T1000 (cell line): ENCODE results near the gene TAS2R42.

ENCODE experiments used
- DNase-seq: peaks from one replicate; lab custom pipeline; 2025; ENCODE audit warnings: mixed read lengths; lab: John Stamatoyannopoulos, UW

The TAS2R42 gene

DNA sequence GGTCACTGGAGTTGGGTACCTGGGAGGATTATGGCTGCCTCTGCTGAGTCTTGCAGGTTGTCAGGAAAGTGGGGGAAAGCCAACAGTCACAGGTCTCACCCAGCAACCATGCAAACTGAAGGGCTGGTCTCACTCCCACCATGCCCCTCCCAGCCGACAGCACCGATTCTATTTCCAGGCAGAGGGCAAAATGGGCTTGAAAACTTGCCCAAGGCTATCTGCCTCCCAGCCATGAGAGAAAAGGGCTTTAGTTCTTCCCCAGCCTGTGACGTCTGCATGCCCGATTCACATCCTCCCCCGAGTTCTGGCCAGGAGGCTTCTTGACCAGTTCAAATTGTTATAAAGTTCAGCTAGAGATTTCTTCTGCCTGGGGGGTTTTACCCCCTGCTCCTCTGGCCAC lies 42.4 kb downstream of the TAS2R42 start:
- no peak for DNase-seq

DNA sequence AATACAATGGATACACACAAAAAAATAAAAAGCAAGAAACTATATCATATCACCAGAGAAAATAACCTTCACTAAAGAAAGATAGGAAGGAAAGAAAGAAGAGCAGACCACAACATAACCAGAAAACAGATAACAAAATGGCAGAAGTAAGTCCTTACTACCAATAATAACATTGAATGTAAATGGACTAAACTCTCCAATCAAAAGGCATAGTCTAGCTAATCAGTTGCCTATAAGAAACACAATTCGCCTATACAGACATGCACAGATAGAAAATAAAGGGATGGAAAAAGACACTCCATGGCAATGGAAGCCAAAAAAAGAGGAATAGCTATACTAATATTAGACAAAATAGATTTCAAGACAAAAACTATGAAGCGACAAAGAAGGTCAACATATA lies 43.4 kb downstream of the TAS2R42 start:
- DNase-seq: no peak

DNA sequence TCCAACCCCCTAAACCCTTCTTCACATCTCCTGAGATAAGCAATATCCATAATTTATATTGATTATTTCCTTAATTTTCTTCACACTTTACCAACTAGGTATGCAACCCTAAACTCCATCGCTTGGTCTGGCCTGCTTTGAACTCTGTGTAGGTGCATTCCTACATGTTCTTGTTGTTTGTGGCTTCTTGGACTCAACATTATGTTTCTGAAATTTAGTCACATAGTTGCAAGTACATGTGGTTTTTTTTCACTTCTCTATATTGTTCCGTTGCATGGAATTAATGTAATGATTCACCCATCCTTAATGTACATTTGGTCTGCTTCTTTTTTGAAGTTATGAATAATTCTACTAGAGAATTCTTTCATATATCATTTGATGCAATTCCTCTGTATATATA lies 50.7 kb downstream of the TAS2R42 start:
- DNase-seq: no peak
